ENCODE data around the gene RAPGEF2.

DNA sequence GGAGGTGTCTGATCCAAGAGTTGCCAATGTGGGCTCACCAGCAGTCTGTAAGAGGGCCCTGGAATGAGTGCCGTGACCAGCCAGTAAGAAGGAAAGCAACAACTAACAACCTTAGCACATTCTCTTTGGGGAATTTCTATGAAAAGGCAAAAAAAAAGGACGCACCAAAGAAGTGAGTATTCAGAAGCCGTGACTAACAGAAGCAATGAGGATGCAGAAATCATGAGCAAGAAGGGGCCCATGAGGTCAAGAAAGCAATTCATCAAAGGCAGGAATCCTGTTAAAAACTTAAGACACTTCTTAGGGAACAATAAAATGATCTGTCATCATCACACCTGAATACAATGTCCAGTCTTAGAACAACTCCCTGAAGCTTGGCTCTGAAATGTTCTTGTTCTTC lies 260.5 kb downstream of the RAPGEF2 start:
- TF ChIP-seq EZH2 (IDR thresholded peaks at IDR 0.05; ENCODE audit: borderline replicate concordance, insufficient read depth, low read depth, low read length, poor library complexity, severe bottlenecking): no peak
- TF ChIP-seq, protein P1, sequence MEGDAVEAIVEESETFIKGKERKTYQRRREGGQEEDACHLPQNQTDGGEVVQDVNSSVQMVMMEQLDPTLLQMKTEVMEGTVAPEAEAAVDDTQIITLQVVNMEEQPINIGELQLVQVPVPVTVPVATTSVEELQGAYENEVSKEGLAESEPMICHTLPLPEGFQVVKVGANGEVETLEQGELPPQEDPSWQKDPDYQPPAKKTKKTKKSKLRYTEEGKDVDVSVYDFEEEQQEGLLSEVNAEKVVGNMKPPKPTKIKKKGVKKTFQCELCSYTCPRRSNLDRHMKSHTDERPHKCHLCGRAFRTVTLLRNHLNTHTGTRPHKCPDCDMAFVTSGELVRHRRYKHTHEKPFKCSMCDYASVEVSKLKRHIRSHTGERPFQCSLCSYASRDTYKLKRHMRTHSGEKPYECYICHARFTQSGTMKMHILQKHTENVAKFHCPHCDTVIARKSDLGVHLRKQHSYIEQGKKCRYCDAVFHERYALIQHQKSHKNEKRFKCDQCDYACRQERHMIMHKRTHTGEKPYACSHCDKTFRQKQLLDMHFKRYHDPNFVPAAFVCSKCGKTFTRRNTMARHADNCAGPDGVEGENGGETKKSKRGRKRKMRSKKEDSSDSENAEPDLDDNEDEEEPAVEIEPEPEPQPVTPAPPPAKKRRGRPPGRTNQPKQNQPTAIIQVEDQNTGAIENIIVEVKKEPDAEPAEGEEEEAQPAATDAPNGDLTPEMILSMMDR (IDR thresholded peaks at IDR 0.05): no peak

Measured in B cell (primary cell).